ENCODE data around the gene SPOCD1.

- TF ChIP-seq CTCF (conservative IDR thresholded peaks at IDR 0.05; ENCODE audit: low read length) = peak; percentile 83
- no peak for TF ChIP-seq EZH2phosphoT487 (IDR thresholded peaks at IDR 0.05; ENCODE audit: borderline replicate concordance, low read depth, low read length)
Measured at GRCh38 chr1:31745096-31745945, 70.5 kb downstream of the SPOCD1 start.
